Neural progenitor cell (in vitro differentiated cells): Measurements from ENCODE around the gene NRROS.
"Not testable (repeated sequence)": the region's sequence is repeated elsewhere in the genome, so short reads cannot be mapped to it uniquely, and the experiment has no call there.

Source experiments
- EZH2 ChIP-seq: fragments of 200-600 bp; sonication (generic); IDR thresholded peaks from 2 replicates; pipeline ENCODE4 v1.6.1; 2017; ENCODE audit warnings: antibody characterized with exemption, mild to moderate bottlenecking, moderate library complexity
- EZH2phosphoT487 ChIP-seq: fragments of 200-600 bp; sonication (generic); IDR thresholded peaks from 2 replicates; pipeline ENCODE4 v1.6.1; 2017; ENCODE audit warnings: antibody characterized with exemption
- TF ChIP-seq, protein P1 (sequence below): fragments of 200-600 bp; sonication (generic); IDR thresholded peaks from 2 replicates; pipeline ENCODE4 v1.5.1; 2017; ENCODE audit warnings: antibody characterized with exemption, mild to moderate bottlenecking

DNA sequence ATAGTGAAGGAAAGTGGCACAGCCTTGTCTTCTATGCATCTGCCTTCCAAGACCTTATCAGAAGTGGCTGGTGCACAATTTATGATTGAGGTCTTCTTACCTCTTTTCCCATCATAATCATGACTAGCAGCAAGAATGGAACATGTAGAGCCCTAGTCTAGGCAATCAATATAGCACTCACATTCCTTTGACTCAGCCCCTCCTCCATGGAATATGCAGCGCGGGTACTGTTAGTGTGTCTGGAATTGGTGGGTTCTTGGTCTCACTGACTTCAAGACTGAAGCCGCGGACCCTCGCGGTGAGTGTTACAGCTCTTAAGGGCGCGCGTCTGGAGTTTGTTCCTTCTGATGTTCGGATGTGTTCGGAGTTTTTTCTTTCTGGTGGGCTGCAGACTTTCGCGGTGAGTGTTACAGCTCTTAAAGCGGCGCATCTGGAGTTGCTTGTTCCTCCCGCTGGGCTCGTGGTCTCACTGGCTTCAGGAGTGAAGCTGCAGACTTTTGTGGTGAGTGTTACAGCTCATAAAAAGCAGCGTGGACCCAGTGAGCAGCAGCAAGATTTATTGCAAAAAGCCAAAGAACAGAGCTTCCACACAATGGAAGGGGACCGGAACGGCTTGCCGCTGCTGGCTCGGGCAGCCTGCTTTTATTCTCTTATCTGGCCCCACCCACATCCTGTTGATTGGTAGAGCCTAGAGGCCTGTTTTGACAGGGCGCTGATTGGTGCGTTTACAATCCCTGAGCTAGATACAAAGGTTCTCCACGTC, 41.3 kb upstream of the NRROS start:
- TF ChIP-seq EZH2phosphoT487, EZH2: not testable (repeated sequence)
- TF ChIP-seq, protein P1, sequence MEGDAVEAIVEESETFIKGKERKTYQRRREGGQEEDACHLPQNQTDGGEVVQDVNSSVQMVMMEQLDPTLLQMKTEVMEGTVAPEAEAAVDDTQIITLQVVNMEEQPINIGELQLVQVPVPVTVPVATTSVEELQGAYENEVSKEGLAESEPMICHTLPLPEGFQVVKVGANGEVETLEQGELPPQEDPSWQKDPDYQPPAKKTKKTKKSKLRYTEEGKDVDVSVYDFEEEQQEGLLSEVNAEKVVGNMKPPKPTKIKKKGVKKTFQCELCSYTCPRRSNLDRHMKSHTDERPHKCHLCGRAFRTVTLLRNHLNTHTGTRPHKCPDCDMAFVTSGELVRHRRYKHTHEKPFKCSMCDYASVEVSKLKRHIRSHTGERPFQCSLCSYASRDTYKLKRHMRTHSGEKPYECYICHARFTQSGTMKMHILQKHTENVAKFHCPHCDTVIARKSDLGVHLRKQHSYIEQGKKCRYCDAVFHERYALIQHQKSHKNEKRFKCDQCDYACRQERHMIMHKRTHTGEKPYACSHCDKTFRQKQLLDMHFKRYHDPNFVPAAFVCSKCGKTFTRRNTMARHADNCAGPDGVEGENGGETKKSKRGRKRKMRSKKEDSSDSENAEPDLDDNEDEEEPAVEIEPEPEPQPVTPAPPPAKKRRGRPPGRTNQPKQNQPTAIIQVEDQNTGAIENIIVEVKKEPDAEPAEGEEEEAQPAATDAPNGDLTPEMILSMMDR = not testable (repeated sequence)
